Measurements from ENCODE around the gene MAP3K10.

MAP3K10 gene

DNA sequence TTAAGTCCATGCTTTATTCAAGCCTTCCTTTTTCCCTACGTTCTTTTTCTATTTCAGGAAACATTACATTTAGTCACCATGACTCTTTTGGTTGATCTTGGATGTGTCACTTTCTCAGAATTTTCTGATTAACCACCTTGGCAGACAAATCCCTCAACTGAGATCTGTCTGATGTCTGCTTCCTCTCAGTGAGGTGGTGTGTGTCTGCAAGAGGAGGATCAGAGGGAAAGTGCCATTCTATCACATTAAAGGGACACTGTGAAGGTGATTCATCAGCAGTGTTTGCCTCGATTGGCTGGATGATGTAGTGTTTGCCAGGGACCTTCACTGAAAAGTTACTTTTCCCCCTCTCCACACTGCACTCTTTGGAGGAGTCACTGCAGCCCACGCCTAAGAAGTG lies 38.3 kb downstream of the MAP3K10 start:
- peaks cover 35% of the 10 kb centered on the region for H3K27me3 Mint-ChIP-seq (ENCODE audit: low read depth)
- H3K4me3 Mint-ChIP-seq, result no peak overlapping the region
- no peaks in the 10 kb centered on the region for H3K9me3 Mint-ChIP-seq
- H3K4me1 Mint-ChIP-seq (ENCODE audit: low read depth), result peaks cover 3% of the 10 kb centered on the region
- H3K36me3 Mint-ChIP-seq (ENCODE audit: low read depth), result peaks cover 3% of the 10 kb centered on the region
- H3K27ac Mint-ChIP-seq, result no peak overlapping the region
- no peak for DNase-seq (ENCODE audit: low spot score)

DNA sequence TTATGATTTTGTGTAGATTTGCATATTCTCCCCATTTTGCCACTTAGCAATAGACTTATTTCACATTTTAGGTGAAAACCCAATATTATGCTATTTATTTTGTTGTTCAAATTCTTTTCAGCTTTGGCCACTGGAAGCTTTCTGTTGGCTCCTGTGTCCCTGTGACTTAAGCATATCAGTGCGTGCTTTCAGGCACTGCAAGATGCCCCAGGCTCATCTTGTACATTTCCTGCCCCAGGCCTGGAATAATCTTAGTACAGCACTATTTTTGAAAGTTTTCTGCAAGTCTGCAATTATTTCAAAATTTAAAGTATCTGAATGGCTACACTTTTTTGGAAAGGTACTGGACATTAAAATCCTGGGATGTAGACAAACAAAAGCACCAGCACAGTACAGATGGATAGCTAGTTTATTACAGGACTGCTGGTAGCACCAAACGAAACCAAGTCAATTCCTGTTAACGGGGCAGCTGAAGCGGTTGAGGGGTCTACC lies 38.7 kb downstream of the MAP3K10 start:
- Mint-ChIP-seq H3K27ac (no peak overlapping the region), H3K4me1 (ENCODE audit: low read depth) (peaks cover 3% of the 10 kb centered on the region), H3K9me3 (no peaks in the 10 kb centered on the region), H3K27me3 (ENCODE audit: low read depth) (peaks cover 30% of the 10 kb centered on the region), H3K4me3 (no peak overlapping the region), H3K36me3 (ENCODE audit: low read depth) (peaks cover 3% of the 10 kb centered on the region)
- no peak for DNase-seq (ENCODE audit: low spot score)

DNA sequence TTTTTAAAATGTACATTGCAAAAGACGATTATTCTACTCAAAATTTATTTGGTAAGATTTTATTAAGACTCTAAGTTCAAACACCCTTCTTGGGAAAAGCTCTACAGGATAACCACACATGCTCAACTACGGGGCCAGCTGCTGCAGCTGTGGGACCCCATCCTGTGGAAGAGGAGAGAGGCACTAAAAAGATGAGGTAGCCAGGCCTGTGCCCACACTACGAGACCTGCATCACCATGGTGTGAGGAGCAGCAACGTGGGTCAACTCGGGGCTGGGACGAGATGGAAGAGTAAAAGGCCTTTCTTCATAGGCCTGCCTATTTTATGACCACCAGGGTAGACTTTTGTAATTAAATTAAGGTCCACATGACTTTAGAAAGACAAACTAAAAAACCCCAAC lies 39.8 kb downstream of the MAP3K10 start:
- peaks cover 19% of the 10 kb centered on the region for H3K27me3 Mint-ChIP-seq (ENCODE audit: low read depth)
- H3K27ac Mint-ChIP-seq, result no peak overlapping the region
- no peak for DNase-seq (ENCODE audit: low spot score)
- H3K4me1 Mint-ChIP-seq (ENCODE audit: low read depth), result peaks cover under 1% of the 10 kb centered on the region
- H3K36me3 Mint-ChIP-seq (ENCODE audit: low read depth), result peaks cover 3% of the 10 kb centered on the region
- no peak overlapping the region for H3K4me3 Mint-ChIP-seq
- H3K9me3 Mint-ChIP-seq, result no peaks in the 10 kb centered on the region

DNA sequence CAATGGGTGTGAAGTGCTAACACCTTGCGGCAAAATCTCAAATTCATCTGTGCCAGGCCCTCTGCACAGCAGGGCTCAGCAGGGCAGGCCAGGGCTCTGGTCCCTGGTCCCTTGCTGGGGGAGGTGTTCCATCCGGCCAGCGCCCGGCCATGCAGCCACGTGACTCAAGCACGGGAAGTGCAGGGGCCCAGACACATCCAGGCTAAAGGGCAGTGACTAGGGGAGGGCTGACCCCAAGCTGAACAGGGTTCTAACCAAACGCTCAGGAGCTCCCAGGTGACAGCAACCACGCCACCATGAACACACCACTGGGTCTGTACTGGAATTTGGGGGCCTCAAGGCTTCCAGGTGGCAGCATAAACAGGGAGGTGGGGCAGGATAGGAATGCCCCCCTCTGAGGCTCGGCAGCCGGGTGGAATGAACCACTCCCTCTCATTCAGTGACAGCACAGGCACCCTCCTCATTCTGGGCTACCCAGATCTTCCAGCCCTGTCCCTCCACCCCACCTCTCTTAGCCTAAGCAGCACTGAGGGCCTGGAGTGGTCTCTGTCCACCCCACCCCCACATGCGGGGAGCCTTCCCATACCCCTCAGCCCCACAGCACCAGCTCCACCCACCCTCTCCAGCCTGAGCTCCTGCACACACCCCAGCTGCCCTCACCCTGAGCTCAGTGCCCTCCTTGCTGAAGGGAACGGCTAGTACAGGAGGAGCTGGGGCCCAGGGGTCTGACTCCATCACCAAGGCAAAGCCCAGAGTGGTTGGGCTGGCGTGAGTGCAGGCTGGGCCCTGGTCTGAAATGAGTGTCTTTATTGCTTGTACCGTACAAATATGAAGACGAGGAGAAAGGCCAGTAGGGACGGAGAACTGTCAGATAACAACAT lies 40.6 kb downstream of the MAP3K10 start:
- DNase-seq (ENCODE audit: low spot score), result no peak
- Mint-ChIP-seq H3K27me3 (ENCODE audit: low read depth) (peaks cover 14% of the 10 kb centered on the region), H3K4me1 (ENCODE audit: low read depth) (no peaks in the 10 kb centered on the region), H3K4me3 (no peak overlapping the region), H3K9me3 (no peaks in the 10 kb centered on the region), H3K27ac (no peak overlapping the region), H3K36me3 (ENCODE audit: low read depth) (peaks cover 5% of the 10 kb centered on the region)

DNA sequence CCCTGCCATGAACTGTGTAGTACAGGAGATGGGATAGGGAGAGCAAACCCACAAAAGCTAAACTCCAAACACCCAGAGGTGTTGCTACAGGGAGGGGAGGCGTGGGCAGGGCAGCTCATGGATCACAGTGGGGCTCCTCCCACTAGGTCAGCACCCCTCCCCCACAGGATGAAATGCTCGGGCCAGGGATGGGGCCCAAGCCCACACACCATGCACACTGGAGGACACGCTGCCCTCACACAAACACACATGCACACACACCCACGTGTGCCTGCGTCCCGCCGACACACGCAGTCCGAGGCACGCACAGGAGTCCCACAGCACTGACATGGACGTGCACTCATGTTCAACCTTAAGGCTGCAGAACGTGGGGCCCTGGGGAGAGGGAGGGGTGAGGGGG lies 41.3 kb downstream of the MAP3K10 start:
- Mint-ChIP-seq H3K27ac (no peak overlapping the region), H3K36me3 (ENCODE audit: low read depth) (peaks cover 8% of the 10 kb centered on the region), H3K9me3 (no peaks in the 10 kb centered on the region), H3K27me3 (ENCODE audit: low read depth) (peaks cover 8% of the 10 kb centered on the region), H3K4me1 (ENCODE audit: low read depth) (no peaks in the 10 kb centered on the region), H3K4me3 (no peak overlapping the region)
- DNase-seq (ENCODE audit: low spot score), result no peak

DNA sequence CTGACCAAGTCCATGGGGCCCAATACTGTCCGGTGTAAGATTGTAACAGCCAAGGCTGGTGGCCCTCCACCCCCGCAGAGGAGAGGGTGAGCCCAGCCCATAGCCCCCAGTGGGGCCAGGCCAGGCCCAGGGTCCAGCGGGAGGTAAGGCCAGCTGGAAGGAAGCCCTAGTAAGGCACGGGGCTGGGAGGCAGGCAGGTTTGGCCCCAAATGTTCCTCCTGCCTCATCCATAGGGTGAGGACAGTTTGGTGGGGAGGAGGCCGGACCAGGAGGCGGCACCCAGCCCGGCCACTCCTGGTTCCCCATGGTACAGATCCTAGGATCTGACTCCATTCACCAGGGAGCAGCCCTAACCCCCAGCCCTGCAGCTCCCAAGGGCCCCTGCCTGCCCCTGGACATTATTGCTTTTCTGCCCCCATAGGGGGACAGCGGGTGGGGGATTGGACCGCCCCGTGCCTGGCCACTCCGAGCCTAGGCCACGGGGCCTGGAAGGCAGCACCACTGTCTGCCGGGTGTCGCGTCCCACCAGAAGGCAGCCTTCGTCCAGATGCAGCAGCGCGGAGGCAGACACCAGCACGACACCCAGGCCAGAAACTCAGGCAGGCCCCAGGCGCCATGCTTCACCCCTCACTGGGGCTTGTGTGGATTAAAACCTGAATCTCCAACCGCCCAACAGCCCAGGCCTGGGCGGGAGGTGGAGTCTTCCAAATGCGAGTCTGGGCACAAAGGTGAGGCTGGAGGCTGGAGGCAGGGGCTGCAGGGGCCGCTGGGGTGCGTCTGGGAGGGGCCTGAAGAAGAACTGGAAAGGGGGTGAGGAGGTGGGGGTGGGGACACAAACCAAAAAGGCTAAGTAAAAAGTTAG lies 42.0 kb downstream of the MAP3K10 start:
- H3K27me3 Mint-ChIP-seq (ENCODE audit: low read depth), result peaks cover 2% of the 10 kb centered on the region
- no peak overlapping the region for H3K4me3 Mint-ChIP-seq

DNA sequence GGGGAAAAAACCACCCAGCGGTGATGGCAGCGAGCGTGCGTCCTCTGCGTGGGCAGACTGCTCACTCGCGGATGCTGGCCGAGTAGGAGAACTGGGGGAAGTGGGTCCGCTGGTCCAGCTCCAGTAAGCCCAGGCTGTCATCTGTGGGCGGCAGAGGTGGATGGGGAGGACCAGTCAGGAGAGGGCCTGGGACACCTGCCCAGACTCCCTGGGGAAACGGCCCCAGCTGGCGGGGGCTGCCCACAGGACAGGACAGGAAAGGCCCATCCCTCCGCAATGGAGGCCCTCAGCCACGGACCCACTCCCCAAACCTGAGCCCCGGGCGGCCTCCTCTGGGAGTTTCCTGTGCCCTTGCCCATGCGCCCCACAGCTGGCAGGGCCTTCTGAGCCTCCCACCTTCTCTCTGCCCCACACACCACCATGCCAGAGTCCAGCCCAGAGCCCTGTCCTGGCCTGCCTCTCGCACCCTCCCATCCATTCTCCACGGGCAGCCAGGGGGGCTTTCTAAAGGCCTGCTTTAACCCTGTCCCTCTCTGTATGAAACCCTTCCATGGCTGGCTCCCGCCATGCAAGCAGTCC lies 42.7 kb downstream of the MAP3K10 start:
- no peak overlapping the region for H3K4me3 Mint-ChIP-seq
- no peaks in the 10 kb centered on the region for H3K4me1 Mint-ChIP-seq (ENCODE audit: low read depth)
- H3K9me3 Mint-ChIP-seq, result no peaks in the 10 kb centered on the region
- peaks cover 14% of the 10 kb centered on the region for H3K36me3 Mint-ChIP-seq (ENCODE audit: low read depth)
- H3K27ac Mint-ChIP-seq, result no peak overlapping the region
- DNase-seq (ENCODE audit: low spot score), result no peak
- no peaks in the 10 kb centered on the region for H3K27me3 Mint-ChIP-seq (ENCODE audit: low read depth)

More for the DNA sequence above, 42.0 kb downstream of the MAP3K10 start:
- Mint-ChIP-seq H3K36me3 (ENCODE audit: low read depth) (peaks cover 13% of the 10 kb centered on the region), H3K27ac (no peak overlapping the region), H3K4me1 (ENCODE audit: low read depth) (no peaks in the 10 kb centered on the region), H3K9me3 (no peaks in the 10 kb centered on the region)
- no peak for DNase-seq (ENCODE audit: low spot score)

DNA sequence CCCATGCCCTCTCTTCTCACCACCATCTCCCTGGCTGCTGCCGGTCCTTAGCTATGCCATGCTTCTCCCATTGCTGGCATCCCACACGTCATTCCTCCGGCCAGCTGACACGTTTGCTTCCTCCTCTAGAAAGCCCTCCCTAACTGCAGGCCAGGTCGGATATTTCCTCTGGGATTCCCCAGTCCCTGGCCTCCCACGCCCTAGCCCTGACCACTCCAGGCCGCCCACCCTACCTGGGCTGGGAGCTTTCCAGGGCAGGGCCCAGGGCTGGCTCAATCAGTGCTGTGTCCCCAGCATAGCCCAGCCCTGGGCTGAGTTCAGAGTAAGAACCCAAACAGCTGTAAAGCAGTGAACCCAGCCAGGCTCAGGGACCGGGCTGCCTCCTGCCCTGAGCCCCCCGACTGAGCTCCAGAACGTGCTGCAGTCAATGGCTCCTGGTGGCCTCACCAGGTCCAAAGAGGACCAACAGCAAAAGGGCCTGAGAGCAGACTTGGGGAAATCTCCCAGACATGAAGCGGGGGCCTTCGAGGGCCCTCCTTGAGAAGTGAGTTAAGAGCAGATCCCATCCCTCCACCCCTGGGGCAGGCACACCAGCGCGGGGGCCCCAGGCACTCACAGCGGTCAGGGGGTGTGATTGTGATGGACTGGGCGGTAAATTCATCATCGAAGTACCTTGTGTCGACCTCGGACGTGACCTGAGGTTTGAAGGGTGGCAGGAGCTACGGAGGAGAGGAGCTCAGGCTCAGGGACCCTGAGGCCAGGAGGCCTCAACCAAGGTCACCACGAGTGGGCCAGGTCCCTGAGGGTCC lies 43.4 kb downstream of the MAP3K10 start:
- Mint-ChIP-seq H3K27ac (no peak overlapping the region), H3K36me3 (ENCODE audit: low read depth) (peaks cover 14% of the 10 kb centered on the region), H3K27me3 (ENCODE audit: low read depth) (no peaks in the 10 kb centered on the region), H3K4me1 (ENCODE audit: low read depth) (no peaks in the 10 kb centered on the region), H3K4me3 (no peak overlapping the region), H3K9me3 (no peaks in the 10 kb centered on the region)
- DNase-seq (ENCODE audit: low spot score), result no peak

DNA sequence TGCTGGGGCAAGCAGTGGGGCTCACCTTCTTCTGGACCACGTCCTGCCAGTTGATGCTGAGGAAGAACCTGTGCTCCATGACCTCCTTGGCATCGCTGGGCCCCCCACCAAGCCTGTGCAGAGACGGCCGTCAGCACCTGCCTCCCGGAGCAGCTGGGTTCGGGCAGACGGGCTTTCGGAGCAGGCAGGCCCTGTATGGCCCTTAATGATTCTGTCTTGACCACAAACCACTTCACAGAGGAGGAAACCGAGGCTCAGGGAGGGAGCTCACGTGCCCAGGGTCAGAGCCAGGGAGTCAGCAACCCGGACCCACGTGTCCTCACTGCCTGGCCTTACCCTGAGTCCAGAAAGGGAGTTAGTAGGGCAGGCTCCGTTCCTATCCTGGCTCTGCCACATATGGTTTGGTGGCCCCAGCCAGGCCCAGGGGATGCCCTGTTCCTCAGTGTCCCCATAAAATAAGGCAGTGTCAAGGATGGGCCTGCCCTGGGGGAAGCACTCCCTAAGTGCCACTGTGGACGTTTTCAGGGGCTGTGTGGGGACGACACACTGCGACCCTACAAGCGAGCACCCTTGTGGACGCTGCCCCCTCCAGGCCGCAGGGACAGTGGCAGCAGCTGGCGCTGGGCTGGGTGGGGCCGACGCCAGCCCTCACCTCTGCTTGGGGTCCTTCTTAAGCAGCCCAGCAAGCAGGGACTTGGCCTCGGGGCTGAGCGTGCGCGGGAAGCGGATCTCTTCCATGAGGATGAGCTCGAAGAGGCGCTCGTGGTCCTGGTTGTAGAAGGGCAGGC lies 44.2 kb downstream of the MAP3K10 start:
- DNase-seq (ENCODE audit: low spot score), result no peak
- H3K36me3 Mint-ChIP-seq (ENCODE audit: low read depth), result peaks cover 14% of the 10 kb centered on the region
- H3K4me3 Mint-ChIP-seq, result no peak overlapping the region
- H3K9me3 Mint-ChIP-seq, result no peaks in the 10 kb centered on the region
- no peak overlapping the region for H3K27ac Mint-ChIP-seq
- no peaks in the 10 kb centered on the region for H3K27me3 Mint-ChIP-seq (ENCODE audit: low read depth)
- no peaks in the 10 kb centered on the region for H3K4me1 Mint-ChIP-seq (ENCODE audit: low read depth)

DNA sequence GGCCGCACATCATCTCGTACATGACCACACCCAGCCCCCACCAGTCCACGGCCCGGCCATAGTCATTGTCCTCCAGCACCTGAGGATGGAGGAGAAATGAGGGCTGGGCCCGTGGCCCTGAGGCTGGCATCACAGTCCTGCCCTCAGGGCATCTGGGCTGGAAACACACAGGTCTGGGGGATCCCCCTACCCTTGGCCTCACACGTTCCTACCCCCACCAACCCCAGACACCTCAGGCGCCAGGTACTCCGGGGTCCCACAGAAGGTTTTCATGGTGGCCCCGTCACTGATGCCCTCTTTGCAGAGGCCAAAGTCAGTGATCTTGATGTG lies 44.8 kb downstream of the MAP3K10 start:
- Mint-ChIP-seq H3K36me3 (ENCODE audit: low read depth) (peaks cover 14% of the 10 kb centered on the region), H3K27me3 (ENCODE audit: low read depth) (no peaks in the 10 kb centered on the region), H3K27ac (no peak overlapping the region), H3K4me3 (no peak overlapping the region), H3K9me3 (no peaks in the 10 kb centered on the region), H3K4me1 (ENCODE audit: low read depth) (no peaks in the 10 kb centered on the region)
- no peak for DNase-seq (ENCODE audit: low spot score)

DNA sequence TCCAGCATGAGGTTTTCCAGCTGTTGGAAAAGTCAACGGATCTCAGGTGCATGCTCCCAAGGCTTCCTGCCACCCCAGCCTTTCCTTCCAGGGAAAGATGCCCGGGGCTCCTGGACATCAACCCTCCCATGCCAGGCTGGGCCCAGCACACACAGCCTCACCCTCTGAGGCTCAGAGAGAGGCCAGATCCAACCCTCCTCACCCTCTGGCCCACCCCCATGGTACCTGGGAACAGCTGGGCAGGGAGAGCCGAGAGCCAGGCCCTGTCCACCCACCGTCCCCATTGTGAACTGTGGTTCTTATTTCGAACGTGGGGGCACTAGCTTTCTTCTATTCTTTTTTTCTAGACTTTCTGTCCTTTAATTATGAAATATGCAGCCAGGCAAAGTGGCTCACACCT lies 45.1 kb downstream of the MAP3K10 start:
- no peak for DNase-seq (ENCODE audit: low spot score)
- Mint-ChIP-seq H3K27me3 (ENCODE audit: low read depth) (no peaks in the 10 kb centered on the region), H3K9me3 (no peaks in the 10 kb centered on the region), H3K27ac (no peak overlapping the region), H3K4me1 (ENCODE audit: low read depth) (no peaks in the 10 kb centered on the region), H3K36me3 (ENCODE audit: low read depth) (peaks cover 14% of the 10 kb centered on the region), H3K4me3 (no peak overlapping the region)

DNA sequence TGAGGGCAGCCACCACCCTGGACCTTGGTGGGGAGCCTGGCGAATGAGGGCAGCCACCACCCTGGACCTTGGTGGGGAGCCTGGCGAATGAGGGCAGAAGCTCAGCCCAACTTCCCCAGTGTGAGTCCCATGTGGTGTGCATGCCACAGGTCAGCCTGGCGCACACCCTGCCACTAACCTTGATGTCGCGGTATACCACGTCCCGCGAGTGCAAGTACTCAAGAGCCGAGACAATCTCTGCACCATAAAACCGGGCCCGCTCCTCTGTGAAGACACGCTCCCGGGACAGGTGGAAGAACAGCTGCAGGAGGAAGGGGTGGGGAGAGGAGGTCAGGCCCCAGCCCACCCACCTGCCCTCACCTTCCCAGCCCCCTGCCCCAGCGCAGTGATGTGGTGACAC lies 46.6 kb downstream of the MAP3K10 start:
- no peak overlapping the region for H3K4me3 Mint-ChIP-seq
- no peak for DNase-seq (ENCODE audit: low spot score)

DNA sequence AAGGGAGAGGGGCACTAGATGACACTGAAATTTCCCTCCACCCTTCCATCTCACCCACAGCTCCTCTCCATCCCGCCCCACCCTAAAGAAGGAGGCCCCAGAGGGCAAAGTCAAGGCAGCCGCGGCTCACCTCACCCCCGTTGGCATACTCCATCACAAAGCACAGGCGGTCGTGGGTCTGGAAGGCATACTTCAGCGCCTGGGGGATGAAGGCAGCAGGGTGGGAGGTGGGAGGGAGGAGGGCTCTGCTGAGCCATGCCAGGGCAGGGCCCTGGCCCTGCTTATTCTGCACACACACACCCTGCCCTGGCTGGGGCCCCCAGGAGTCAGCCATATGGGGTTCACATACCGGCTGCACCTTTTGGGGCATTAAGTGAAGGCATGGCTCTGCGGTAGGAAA lies 47.5 kb downstream of the MAP3K10 start:
- Mint-ChIP-seq H3K4me3 (no peak overlapping the region), H3K4me1 (ENCODE audit: low read depth) (no peaks in the 10 kb centered on the region), H3K27me3 (ENCODE audit: low read depth) (no peaks in the 10 kb centered on the region), H3K36me3 (ENCODE audit: low read depth) (peaks cover 16% of the 10 kb centered on the region), H3K9me3 (no peaks in the 10 kb centered on the region), H3K27ac (no peak overlapping the region)
- no peak for DNase-seq (ENCODE audit: low spot score)

More for the DNA sequence above, 46.6 kb downstream of the MAP3K10 start:
- Mint-ChIP-seq H3K9me3 (no peaks in the 10 kb centered on the region), H3K4me1 (ENCODE audit: low read depth) (no peaks in the 10 kb centered on the region), H3K27me3 (ENCODE audit: low read depth) (no peaks in the 10 kb centered on the region), H3K27ac (no peak overlapping the region), H3K36me3 (ENCODE audit: low read depth) (peaks cover 16% of the 10 kb centered on the region)
